NOMO-1 treated with DMSO at 0.1 percent for 48 hours (cell line): ENCODE measurements around the gene POLD1.

Experiments
- DNase-seq: peaks from one replicate; lab custom pipeline; 2025; ENCODE audit not compliant: unreplicated experiment; lab: John Stamatoyannopoulos, UW

The POLD1 gene

DNA sequence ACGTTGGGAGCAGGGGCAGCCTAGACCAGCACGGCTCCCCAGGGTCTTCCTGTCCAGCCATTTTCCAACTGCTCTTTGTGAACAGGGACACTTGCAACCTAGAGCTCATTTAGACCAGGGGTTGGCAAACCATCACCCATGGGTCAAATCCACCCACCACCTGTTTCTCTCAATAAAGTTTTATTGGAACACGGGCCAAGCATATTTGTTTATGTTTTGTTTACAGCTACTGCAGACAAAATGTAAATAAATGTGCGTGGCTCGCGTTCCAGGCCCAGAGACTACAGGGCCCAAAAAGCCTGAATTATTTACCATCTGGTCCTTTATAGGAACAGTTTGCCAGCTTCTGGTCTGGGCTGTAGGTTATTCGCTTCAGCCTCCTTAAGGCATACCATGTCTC lies 78.8 kb downstream of the POLD1 start:
- DNase-seq, result no peak

DNA sequence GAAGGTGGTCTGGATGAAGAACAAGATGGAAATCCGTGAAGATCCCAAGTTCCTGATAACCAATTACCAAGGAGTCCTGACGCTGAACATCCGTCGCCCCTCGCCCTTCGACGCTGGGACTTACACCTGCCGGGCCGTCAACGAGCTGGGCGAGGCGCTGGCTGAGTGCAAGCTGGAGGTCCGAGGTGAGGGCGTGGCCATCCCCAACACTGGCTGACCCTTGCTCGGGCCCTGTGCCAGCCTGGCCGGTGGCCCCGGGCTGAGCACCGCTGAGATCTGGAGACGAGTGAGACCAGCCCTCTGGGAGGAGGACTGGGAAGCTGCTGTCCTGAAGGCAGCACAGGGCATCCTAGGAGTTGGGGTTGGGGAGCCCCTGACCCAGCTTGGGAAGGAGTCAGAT lies 80.2 kb downstream of the POLD1 start:
- DNase-seq, result no peak

GRCh38 chr19:50465000-50465399 lies 80.9 kb downstream of the POLD1 start:
- no peak for DNase-seq

GRCh38 chr19:50465986-50466705 lies 82.0 kb downstream of the POLD1 start:
- no peak for DNase-seq

- DNase-seq, result no peak
These were observed 82.5 kb downstream of the POLD1 start for GRCh38 chr19:50466706-50467039.

DNA sequence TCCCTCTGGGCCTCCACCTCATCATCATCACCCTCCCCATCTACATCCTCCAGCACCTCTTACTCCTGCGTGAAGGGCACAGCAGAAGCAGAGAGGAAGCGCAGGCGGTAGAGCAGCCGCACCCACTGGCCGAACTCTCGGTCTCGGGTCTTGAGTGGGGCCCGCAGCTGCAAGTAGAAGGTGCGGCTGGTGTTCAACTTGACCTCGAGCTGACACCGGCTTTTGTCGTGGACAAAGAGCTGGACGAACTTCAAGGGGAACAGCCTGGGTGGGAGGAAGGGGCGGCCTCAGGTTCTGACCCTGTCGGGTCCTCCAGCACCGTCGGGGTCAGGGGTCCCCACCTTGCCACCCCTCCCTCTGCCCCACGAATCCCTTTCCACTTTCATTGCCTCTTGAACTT lies 83.4 kb downstream of the POLD1 start:
- DNase-seq, result no peak
